Dermis microvascular lymphatic vessel endothelial cell (primary cell): ENCODE data around the gene RFX6. TPM values are rescaled to one million over a fixed set of nuclear protein-coding genes. Genes with fewer than 3 reads are reported as not detected.
"Not testable (repeated sequence)": the region's sequence is repeated elsewhere in the genome, so short reads cannot be mapped to it uniquely, and the experiment has no call there.

Experiments
- DNase-seq, 2 donors: peaks; one replicate each; pipeline versions ENCODE4 v3.0.0 to v3.0.0-alpha.2; 2010; ENCODE audit warnings: low read depth in 2 of 2
- total RNA-seq: library from RNA; depleted of rRNA; stranded (reverse); fragments of >200 nt; gene quantifications from 2 replicates; pipeline ENCODE4 v1.2.1, GENCODE V29; 2014

Gene RFX6
- total RNA-seq: not detected in 2 replicates

- no peak for DNase-seq
Measured at GRCh38 chr6:116876635-116877611, at the start of gene RFX6. RFX6 (plus strand) TSS chr6:116877242; CDS start chr6:116877276, 34 bp downstream.

- DNase-seq: no peak
Measured at GRCh38 chr6:116827561-116828240, 49.3 kb upstream of the RFX6 start.

GRCh38 chr6:116828983-116829382, 48.1 kb upstream of the RFX6 start, which contains the start of gene GPRC6A:
GPRC6A (minus strand) TSS chr6:116829083; CDS start chr6:116829013, 70 bp downstream.
- no peak for DNase-seq

GRCh38 chr6:116834526-116834925, 42.5 kb upstream of the RFX6 start:
- DNase-seq: not testable (repeated sequence)

GRCh38 chr6:116836606-116837342, 40.3 kb upstream of the RFX6 start:
- DNase-seq: no peak

- DNase-seq: no peak
Measured at GRCh38 chr6:116840091-116840490, 37.0 kb upstream of the RFX6 start.

- DNase-seq: no peak
Measured at GRCh38 chr6:116842459-116842858, 34.6 kb upstream of the RFX6 start.

- DNase-seq: peak; percentile 33 to 45
Measured at GRCh38 chr6:116847227-116847626, 29.8 kb upstream of the RFX6 start.

GRCh38 chr6:116858060-116858459, 19.0 kb upstream of the RFX6 start:
- no peak for DNase-seq

GRCh38 chr6:116859264-116859663, 17.8 kb upstream of the RFX6 start:
- no peak for DNase-seq

GRCh38 chr6:116866281-116866871, 10.7 kb upstream of the RFX6 start:
- DNase-seq: no peak

GRCh38 chr6:116872771-116873170, 4.3 kb upstream of the RFX6 start:
- DNase-seq: no peak

- no peak for DNase-seq
Measured at GRCh38 chr6:116876107-116876506, 935 bp upstream of the RFX6 start.

GRCh38 chr6:116877743-116878142, 701 bp downstream of the RFX6 start:
- no peak for DNase-seq

GRCh38 chr6:116881236-116881635, 4.2 kb downstream of the RFX6 start:
- DNase-seq: no peak

- DNase-seq: no peak
Measured at GRCh38 chr6:116883005-116883404, 6.0 kb downstream of the RFX6 start.

- DNase-seq: no peak
Measured at GRCh38 chr6:116884530-116884929, 7.5 kb downstream of the RFX6 start.

GRCh38 chr6:116887168-116887567, 10.1 kb downstream of the RFX6 start:
- no peak for DNase-seq

- DNase-seq: no peak
Measured at GRCh38 chr6:116887894-116888293, 10.9 kb downstream of the RFX6 start.

- no peak for DNase-seq
Measured at GRCh38 chr6:116888732-116889360, 11.8 kb downstream of the RFX6 start.

- DNase-seq: no peak
Measured at GRCh38 chr6:116894669-116895068, 17.6 kb downstream of the RFX6 start.
